Karpas-422 (cell line): ENCODE results near the gene CREB3L2. TPM values are rescaled to one million over a fixed set of nuclear protein-coding genes. Genes with fewer than 3 reads are reported as not detected.

Source experiments
- DNase-seq: peaks from one replicate; pipeline ENCODE4 v3.0.0-alpha.2; 2015
- H2AFZ ChIP-seq: fragments of 200-600 bp; sonication (generic); 2 replicates; pipeline ENCODE4 v1.6.1; 2014; ENCODE audit warnings: antibody characterized with exemption, low read length, mixed read lengths
- H3K27ac ChIP-seq: fragments of 200-600 bp; sonication (generic); 2 replicates; pipeline ENCODE4 v1.5.1; 2014; ENCODE audit warnings: mild to moderate bottlenecking, low read length, moderate library complexity
- H3K27me3 ChIP-seq: fragments of 200-600 bp; sonication (generic); 2 replicates; pipeline ENCODE4 v1.6.1; 2014; ENCODE audit warnings: low read length, mixed read lengths
- H3K36me3 ChIP-seq: fragments of 200-600 bp; sonication (generic); 2 replicates; pipeline ENCODE4 v1.6.1; 2014; ENCODE audit warnings: low read length, mixed read lengths; ENCODE audit not compliant: insufficient read depth
- H3K4me1 ChIP-seq: fragments of 200-600 bp; sonication (generic); 2 replicates; pipeline ENCODE4 v1.6.1; 2014; ENCODE audit warnings: mild to moderate bottlenecking, low read length, mixed read lengths
- H3K4me2 ChIP-seq: fragments of 200-600 bp; sonication (generic); 2 replicates; pipeline ENCODE4 v1.6.1; 2014; ENCODE audit warnings: low read length, low read depth, mild to moderate bottlenecking; ENCODE audit not compliant: poor library complexity, severe bottlenecking
- H3K4me3 ChIP-seq: fragments of 200-600 bp; sonication (generic); 2 replicates; pipeline ENCODE4 v1.5.1; 2014; ENCODE audit warnings: mild to moderate bottlenecking, antibody characterized with exemption, low read length, mixed read lengths
- H3K79me2 ChIP-seq: fragments of 200-600 bp; sonication (generic); 2 replicates; pipeline ENCODE4 v1.6.1; 2014; ENCODE audit warnings: mild to moderate bottlenecking, low read length, mixed read lengths
- H3K9ac ChIP-seq: fragments of 200-600 bp; sonication (generic); 2 replicates; pipeline ENCODE4 v1.6.0; 2014; ENCODE audit warnings: low read length
- H3K9me2 ChIP-seq: fragments of 200-600 bp; sonication (generic), shearing (Covaris generic); replicated peaks from 2 replicates; pipeline ENCODE4 v1.6.0; 2014; ENCODE audit warnings: mild to moderate bottlenecking, low read length, moderate library complexity; ENCODE audit not compliant: insufficient read depth
- H3K9me3 ChIP-seq: fragments of 300-700, 200-600 bp; sonication (generic); 2 replicates; pipeline ENCODE4 v1.6.1; 2014; ENCODE audit warnings: low read length, mixed read lengths
- H4K20me1 ChIP-seq: fragments of 200-600 bp; sonication (generic); 2 replicates; pipeline ENCODE4 v1.6.1; 2014; ENCODE audit warnings: mild to moderate bottlenecking, antibody characterized with exemption, low read length, low read depth; ENCODE audit not compliant: insufficient read depth
- total RNA-seq: library from RNA; depleted of rRNA; stranded (reverse); fragments of >200 nt; shearing (Covaris generic); gene quantifications from 2 replicates; pipeline ENCODE4 v1.2.3, GENCODE V29; 2014; ENCODE audit warnings: low replicate concordance

The CREB3L2 gene
- total RNA-seq, 1 experiment from 2014 or later = not detected

DNA sequence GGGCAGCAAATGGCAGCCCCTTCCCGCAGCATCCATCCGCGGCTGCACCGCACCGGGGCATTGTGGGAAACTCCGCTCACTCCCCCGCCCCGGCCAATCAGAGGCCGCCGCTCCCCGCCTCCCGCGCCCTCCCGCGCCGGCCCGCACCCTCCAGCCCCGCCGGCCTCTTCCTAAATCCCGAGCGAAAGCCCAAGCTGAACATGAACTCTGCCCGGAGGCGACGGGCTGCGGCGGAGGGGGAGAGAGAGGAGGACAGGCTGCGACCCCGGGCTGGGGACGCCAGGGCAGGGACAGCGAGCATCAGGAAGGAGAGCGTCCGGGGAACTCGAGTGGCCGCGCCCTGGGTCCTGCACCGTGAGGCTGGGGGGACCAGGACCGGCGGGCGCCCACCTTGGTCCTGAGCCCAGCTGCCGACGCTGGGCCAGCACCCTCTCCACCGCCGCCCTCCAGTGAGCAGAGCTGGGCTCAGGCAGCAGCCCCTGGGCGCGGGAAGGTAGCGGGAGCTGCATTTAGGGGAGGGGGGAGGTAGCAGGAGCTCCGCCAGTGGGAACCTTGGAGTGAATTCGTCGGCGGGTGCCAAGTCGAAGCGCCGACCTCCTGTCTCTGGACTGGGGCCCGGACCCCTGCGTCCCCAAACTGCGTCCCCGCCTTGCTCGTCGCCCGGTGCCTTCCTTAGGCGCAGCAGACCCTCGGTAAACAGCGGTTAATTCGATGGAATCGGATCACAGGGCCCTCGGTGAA, 154.9 kb downstream of the CREB3L2 start, which contains the start of gene DGKI:
Gene DGKI (minus strand): TSS at position 148 of the 741 bp plus-strand sequence.
- Histone ChIP-seq H3K4me1 (no peaks in the 10 kb centered on the region), H3K27me3 (no peaks in the 10 kb centered on the region), H3K9me2 (no peaks in the 10 kb centered on the region), H4K20me1 (no peaks in the 10 kb centered on the region), H3K27ac (no peak within 1 kb of the TSS), H3K9ac (no peak within 1 kb of the TSS), H3K4me3 (no peak within 1 kb of the TSS), H3K9me3 (no peaks in the 10 kb centered on the region), H3K36me3 (no peaks in the 10 kb centered on the region), H3K79me2 (no peaks in the 10 kb centered on the region), H2AFZ (no peak within 1 kb of the TSS), H3K4me2 (no peak within 1 kb of the TSS)
- no peak for DNase-seq

DNA sequence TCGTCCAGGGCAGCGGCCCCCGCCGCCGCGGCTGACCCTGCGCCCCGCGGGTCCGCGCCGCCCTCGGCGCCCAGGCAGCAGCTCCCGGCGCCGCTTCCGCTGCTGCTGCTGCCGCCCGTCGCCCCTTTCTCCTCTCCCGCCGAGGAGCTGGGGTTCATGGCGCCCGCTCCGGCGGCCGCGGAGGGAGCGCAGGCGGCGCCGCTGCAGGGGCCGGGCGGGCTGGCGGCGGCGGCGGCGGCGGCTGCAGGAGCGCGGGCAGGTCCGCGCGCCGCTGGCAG, 155.4 kb downstream of the CREB3L2 start:
- H3K27me3 ChIP-seq = no peaks in the 10 kb centered on the region
- H3K4me3 ChIP-seq = no peak overlapping the region
- H3K36me3 ChIP-seq = no peaks in the 10 kb centered on the region
- no peak overlapping the region for H2AFZ ChIP-seq
- no peaks in the 10 kb centered on the region for H4K20me1 ChIP-seq
- no peaks in the 10 kb centered on the region for H3K4me1 ChIP-seq
- H3K9me3 ChIP-seq = no peaks in the 10 kb centered on the region
- no peak overlapping the region for H3K9ac ChIP-seq
- H3K27ac ChIP-seq = no peak overlapping the region
- no peak overlapping the region for H3K4me2 ChIP-seq
- DNase-seq = no peak
- H3K79me2 ChIP-seq = no peaks in the 10 kb centered on the region
- H3K9me2 ChIP-seq = no peaks in the 10 kb centered on the region

GRCh38 chr7:137844677-137845425, 157.0 kb downstream of the CREB3L2 start:
- H3K36me3 ChIP-seq = no peaks in the 10 kb centered on the region

DNA sequence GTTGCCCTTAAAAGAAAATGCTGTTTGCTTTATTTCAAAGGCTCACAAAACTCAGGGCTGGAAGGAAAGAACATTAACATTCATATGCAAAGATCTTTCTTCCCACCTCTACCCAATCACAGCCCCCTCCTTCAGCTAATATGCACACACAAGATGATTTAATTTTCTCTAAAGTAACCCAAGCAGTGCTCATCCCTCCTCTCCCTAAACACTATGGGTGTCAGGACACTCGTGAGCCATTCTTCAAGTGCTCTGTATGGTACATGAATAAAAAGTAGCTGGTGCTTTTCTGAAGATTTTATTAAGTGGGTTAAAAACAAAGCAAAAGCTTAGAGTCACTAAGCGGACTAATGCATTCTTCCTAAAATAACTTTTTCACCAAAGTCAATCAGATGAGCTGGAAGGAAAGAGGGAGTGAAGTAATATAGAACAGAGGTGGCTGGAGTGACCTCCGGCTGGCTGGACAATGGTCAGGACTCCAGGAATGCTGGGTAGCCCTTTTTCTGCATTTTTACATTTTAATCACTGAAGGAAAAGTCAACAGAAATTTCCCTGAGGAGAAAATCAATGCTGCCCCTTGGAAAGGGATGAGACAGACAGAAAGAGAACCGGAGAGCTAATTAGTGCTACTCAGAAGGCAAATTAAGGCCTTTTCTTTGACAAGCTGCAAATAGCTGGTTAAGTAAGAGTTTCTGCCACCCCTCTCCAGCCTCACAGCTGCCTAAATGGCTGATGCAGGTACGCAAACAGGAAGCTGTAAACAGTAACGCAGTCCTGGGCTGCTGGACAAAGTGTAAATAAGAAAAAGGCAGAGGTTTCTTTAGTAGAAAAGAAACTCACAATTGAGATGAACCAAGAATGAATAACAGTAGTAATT, 161.7 kb downstream of the CREB3L2 start:
- no peaks in the 10 kb centered on the region for H3K79me2 ChIP-seq
- no peak overlapping the region for H2AFZ ChIP-seq
- no peaks in the 10 kb centered on the region for H3K9me3 ChIP-seq
- no peaks in the 10 kb centered on the region for H3K4me1 ChIP-seq
- H4K20me1 ChIP-seq = no peaks in the 10 kb centered on the region
- H3K9me2 ChIP-seq = no peaks in the 10 kb centered on the region
- no peak overlapping the region for H3K27ac ChIP-seq
- no peaks in the 10 kb centered on the region for H3K27me3 ChIP-seq
- no peaks in the 10 kb centered on the region for H3K36me3 ChIP-seq
- H3K9ac ChIP-seq = no peak overlapping the region
- no peak for DNase-seq
- H3K4me3 ChIP-seq = no peak overlapping the region
- H3K4me2 ChIP-seq = no peak overlapping the region

More at GRCh38 chr7:137844677-137845425, 157.0 kb downstream of the CREB3L2 start:
- no peaks in the 10 kb centered on the region for H3K79me2 ChIP-seq
- no peaks in the 10 kb centered on the region for H4K20me1 ChIP-seq
- H3K4me3 ChIP-seq = no peak overlapping the region
- no peaks in the 10 kb centered on the region for H3K9me3 ChIP-seq
- H3K4me1 ChIP-seq = no peaks in the 10 kb centered on the region
- H3K4me2 ChIP-seq = no peak overlapping the region
- H3K9me2 ChIP-seq = no peaks in the 10 kb centered on the region
- no peak overlapping the region for H3K27ac ChIP-seq
- no peak overlapping the region for H3K9ac ChIP-seq
- no peak for DNase-seq
- H3K27me3 ChIP-seq = no peaks in the 10 kb centered on the region
- H2AFZ ChIP-seq = no peak overlapping the region

DNA sequence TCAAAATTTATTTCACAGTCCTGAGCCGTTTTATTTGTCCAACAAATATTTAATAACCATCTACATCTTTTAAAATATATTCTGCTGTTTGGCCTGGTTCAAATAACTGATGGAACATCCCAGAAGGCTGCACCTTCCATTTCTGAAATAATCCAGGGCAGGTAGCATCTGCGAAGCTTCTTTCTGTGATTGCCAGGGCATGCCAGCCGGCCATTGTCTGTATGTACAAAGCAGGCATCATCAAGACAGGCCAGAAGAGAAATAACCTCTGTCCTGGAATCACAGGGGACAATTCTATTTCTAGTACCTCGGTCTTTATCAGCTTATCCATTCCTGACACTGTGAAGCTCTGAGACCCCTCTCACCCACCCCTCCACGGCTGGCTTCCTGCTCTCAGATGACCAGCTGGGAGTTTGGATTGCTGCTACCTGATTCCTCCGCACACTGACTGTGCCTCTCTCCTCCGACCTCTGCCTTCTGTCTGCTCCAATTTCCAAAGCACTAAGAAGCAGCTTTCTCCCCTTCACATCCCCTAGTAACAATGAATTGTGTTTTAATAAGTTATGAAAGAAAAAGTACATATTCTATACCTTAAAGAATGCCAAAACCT, 163.1 kb downstream of the CREB3L2 start:
- Histone ChIP-seq H3K9me2 (no peaks in the 10 kb centered on the region), H3K79me2 (no peaks in the 10 kb centered on the region), H3K9ac (no peak overlapping the region), H3K27ac (no peak overlapping the region), H3K27me3 (no peaks in the 10 kb centered on the region), H3K4me3 (no peak overlapping the region), H3K4me2 (no peak overlapping the region), H3K36me3 (no peaks in the 10 kb centered on the region), H3K4me1 (no peaks in the 10 kb centered on the region), H4K20me1 (no peaks in the 10 kb centered on the region), H2AFZ (no peak overlapping the region), H3K9me3 (no peaks in the 10 kb centered on the region)
- no peak for DNase-seq

DNA sequence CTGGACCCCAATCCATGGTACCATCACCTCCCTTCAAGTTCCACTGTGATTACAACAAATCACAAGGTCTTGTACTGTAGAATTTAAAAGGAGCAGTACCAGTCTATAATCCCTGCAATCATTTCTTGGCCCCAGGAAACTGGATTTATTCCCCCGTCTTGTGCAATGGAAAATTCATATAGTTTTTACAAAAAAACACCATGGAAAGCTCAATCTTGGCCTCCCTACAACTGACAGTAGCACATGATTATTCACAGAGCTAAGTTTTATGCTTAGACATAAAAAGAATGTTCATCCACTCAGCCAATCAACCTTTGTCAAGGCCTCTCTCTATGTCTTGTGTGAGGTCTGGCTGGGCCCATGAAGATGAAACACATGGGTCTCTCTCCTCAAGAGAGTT, 165.3 kb downstream of the CREB3L2 start:
- Histone ChIP-seq H3K9me2 (no peaks in the 10 kb centered on the region), H3K79me2 (no peaks in the 10 kb centered on the region), H3K9me3 (no peaks in the 10 kb centered on the region), H2AFZ (no peak overlapping the region), H4K20me1 (no peaks in the 10 kb centered on the region), H3K4me2 (no peak overlapping the region), H3K27me3 (no peaks in the 10 kb centered on the region), H3K27ac (no peak overlapping the region), H3K4me1 (no peaks in the 10 kb centered on the region), H3K36me3 (no peaks in the 10 kb centered on the region), H3K9ac (no peak overlapping the region), H3K4me3 (no peak overlapping the region)
- no peak for DNase-seq

DNA sequence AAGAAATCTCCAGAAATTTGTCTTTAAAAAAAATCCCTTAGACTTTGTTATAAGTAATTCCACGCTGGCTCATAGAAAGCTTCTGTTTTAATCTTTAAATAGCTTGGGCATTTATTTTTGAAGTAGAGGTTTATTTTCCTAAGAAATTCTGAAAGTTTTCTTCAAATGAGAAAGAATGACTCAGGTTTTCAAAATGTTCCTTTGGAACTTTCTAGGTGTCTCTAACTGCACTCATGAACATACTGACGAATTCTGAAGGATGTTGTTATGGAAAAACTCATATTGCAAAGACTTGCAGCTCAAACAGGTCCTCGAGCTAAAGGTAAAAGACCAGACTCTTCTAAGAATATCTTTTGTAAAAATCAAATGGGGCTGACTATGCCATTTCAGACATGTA, 165.8 kb downstream of the CREB3L2 start:
- Histone ChIP-seq H3K27ac (no peak overlapping the region), H3K27me3 (no peaks in the 10 kb centered on the region), H3K9ac (no peak overlapping the region), H3K9me3 (no peaks in the 10 kb centered on the region), H3K79me2 (no peaks in the 10 kb centered on the region), H3K36me3 (no peaks in the 10 kb centered on the region), H3K4me2 (no peak overlapping the region), H3K9me2 (no peaks in the 10 kb centered on the region), H2AFZ (no peak overlapping the region), H3K4me1 (no peaks in the 10 kb centered on the region), H4K20me1 (no peaks in the 10 kb centered on the region), H3K4me3 (no peak overlapping the region)
- no peak for DNase-seq
